GM12872 (cell line): ENCODE measurements around the gene PNPLA4.

Source experiments
- TF ChIP-seq, protein P1 (sequence below): IDR thresholded peaks from 3 replicates; pipeline ENCODE4 v1.5.1; 2011; ENCODE audit warnings: low read depth, mild to moderate bottlenecking, low read length, moderate library complexity; ENCODE audit not compliant: insufficient read depth

Gene PNPLA4

GRCh38 chrX:7925867-7926472 is 1.2 kb downstream of the PNPLA4 start:
- TF ChIP-seq, protein P1, sequence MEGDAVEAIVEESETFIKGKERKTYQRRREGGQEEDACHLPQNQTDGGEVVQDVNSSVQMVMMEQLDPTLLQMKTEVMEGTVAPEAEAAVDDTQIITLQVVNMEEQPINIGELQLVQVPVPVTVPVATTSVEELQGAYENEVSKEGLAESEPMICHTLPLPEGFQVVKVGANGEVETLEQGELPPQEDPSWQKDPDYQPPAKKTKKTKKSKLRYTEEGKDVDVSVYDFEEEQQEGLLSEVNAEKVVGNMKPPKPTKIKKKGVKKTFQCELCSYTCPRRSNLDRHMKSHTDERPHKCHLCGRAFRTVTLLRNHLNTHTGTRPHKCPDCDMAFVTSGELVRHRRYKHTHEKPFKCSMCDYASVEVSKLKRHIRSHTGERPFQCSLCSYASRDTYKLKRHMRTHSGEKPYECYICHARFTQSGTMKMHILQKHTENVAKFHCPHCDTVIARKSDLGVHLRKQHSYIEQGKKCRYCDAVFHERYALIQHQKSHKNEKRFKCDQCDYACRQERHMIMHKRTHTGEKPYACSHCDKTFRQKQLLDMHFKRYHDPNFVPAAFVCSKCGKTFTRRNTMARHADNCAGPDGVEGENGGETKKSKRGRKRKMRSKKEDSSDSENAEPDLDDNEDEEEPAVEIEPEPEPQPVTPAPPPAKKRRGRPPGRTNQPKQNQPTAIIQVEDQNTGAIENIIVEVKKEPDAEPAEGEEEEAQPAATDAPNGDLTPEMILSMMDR, result peak; percentile 65

DNA sequence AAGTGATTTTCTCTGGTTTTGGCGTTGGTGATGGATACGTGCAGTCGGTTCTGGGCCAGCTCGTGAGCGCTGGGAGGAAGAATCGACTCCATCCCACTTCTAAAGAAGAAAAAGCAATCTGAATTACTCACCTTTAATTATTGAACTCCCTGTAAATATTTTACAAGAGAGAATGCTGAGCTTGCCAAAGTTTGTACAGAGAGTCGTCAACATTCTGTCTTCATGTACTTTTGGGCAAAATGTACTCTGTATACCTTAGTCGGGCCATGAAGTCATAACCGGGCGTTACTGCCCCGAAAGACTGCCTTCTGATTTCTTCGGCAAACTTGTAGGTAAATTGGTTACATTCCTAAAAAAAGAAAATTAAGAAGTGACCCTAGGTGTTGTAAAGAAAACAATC is 5.5 kb downstream of the PNPLA4 start:
- TF ChIP-seq, protein P1, result no peak

DNA sequence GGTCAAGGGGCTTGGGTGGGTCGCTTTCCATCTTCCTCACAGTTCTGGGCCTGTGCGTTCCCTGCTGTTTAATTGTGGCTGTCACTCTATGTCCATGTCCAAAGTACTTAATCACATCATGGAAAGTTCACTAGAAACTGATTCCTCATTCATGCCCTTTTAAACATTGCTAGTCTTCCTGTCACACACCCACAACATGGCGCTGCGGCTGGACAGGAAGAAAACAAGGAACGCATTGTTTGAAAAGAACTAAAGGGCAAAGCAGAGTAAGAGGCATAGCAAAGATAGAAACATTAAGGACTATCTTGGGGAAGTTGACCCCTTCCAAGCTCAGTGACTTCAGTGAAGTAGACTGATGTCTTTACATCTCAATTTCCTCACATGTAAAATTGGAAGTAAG is 18.4 kb downstream of the PNPLA4 start:
- TF ChIP-seq, protein P1, result no peak

- TF ChIP-seq, protein P1, result no peak
These were observed 22.7 kb downstream of the PNPLA4 start for GRCh38 chrX:7904562-7904961.

GRCh38 chrX:7891928-7892327 is 35.3 kb downstream of the PNPLA4 start:
- TF ChIP-seq, protein P1, result no peak

GRCh38 chrX:7889680-7890079 is 37.5 kb downstream of the PNPLA4 start:
- TF ChIP-seq, protein P1, result no peak

DNA sequence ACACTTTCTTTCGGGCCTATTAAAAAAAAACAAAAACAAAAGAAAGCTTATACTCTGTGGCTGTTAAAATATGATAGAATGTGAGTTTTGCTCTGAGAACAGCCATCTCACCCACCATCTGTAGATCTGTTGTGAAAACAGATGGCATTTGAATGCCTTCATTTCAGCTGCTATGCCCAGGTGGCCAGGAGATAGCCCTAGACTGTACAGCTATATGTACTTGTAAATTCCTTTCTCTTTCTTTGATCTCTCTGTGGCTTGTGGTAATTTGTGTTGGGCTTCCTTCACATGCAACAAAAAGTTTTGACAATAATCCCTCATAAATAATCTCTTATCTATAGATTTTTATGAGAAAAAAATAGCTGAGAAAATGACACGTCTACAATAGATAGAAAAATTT is 38.1 kb downstream of the PNPLA4 start:
- TF ChIP-seq, protein P1, result no peak
